HG03060 (cell line): ENCODE data around the gene ISCU.

Experiments
- ATAC-seq: cut with Tn5 transposase; IDR thresholded peaks from one replicate; pipeline ENCODE4 v1.9.1; 2021; ENCODE audit warnings: low read depth, moderate number of reproducible peaks; ENCODE audit not compliant: unreplicated experiment

ISCU gene

GRCh38 chr12:108602209-108602705 lies 39.9 kb downstream of the ISCU start:
- no peak for ATAC-seq

- no peak for ATAC-seq
Observed at GRCh38 chr12:108602976-108603704, 40.7 kb downstream of the ISCU start.

GRCh38 chr12:108603743-108604142 lies 41.3 kb downstream of the ISCU start:
- no peak for ATAC-seq

- ATAC-seq = no peak
Observed at GRCh38 chr12:108604208-108604941, 42.0 kb downstream of the ISCU start.

- ATAC-seq = no peak
Observed at GRCh38 chr12:108605000-108605689, 42.7 kb downstream of the ISCU start.

GRCh38 chr12:108605690-108606406 lies 43.5 kb downstream of the ISCU start:
- ATAC-seq = no peak

- ATAC-seq = no peak
Observed at GRCh38 chr12:108606492-108606891, 44.1 kb downstream of the ISCU start.

- no peak for ATAC-seq
Observed at GRCh38 chr12:108607981-108608600, 45.7 kb downstream of the ISCU start.

GRCh38 chr12:108608616-108609015 lies 46.2 kb downstream of the ISCU start:
- no peak for ATAC-seq

GRCh38 chr12:108609537-108610335 lies 47.3 kb downstream of the ISCU start:
- ATAC-seq = no peak

- no peak for ATAC-seq
Observed at GRCh38 chr12:108610336-108610815, 48.0 kb downstream of the ISCU start.

GRCh38 chr12:108610856-108611605 lies 48.6 kb downstream of the ISCU start:
- ATAC-seq = no peak

- ATAC-seq = no peak
Observed at GRCh38 chr12:108611884-108612415, 49.6 kb downstream of the ISCU start.

GRCh38 chr12:108612788-108613282 lies 50.4 kb downstream of the ISCU start:
- no peak for ATAC-seq

- ATAC-seq = no peak
Observed at GRCh38 chr12:108613548-108613947, 51.2 kb downstream of the ISCU start.

GRCh38 chr12:108614041-108614440 lies 51.6 kb downstream of the ISCU start:
- ATAC-seq = no peak

- ATAC-seq = no peak
Observed at GRCh38 chr12:108614639-108615038, 52.2 kb downstream of the ISCU start.

GRCh38 chr12:108615918-108616317 lies 53.5 kb downstream of the ISCU start:
- no peak for ATAC-seq
